Effector CD4-positive, alpha-beta T cell (primary cell): ENCODE measurements around the gene XKR7.

Experiments
- DNase-seq: peaks from one replicate; pipeline ENCODE4 v3.0.0-alpha.2; 2020

XKR7 gene

GRCh38 chr20:32051720-32052089, 83.8 kb downstream of the XKR7 start:
- no peak for DNase-seq

GRCh38 chr20:32052090-32052777, 84.3 kb downstream of the XKR7 start, which contains the start of gene HCK:
Gene HCK, plus strand, starts transcription at chr20:32052242.
- no peak for DNase-seq

GRCh38 chr20:32052778-32053362, 84.9 kb downstream of the XKR7 start:
- no peak for DNase-seq
